ENCODE data around the gene HDAC4.
"Not testable (repeated sequence)": the region's sequence is repeated elsewhere in the genome, so short reads cannot be mapped to it uniquely, and the experiment has no call there.

HDAC4 gene

GRCh38 chr2:239089884-239090283 lies 310.9 kb downstream of the HDAC4 start:
- no peak for DNase-seq (ENCODE audit: low read depth in 2 of 2)

DNA sequence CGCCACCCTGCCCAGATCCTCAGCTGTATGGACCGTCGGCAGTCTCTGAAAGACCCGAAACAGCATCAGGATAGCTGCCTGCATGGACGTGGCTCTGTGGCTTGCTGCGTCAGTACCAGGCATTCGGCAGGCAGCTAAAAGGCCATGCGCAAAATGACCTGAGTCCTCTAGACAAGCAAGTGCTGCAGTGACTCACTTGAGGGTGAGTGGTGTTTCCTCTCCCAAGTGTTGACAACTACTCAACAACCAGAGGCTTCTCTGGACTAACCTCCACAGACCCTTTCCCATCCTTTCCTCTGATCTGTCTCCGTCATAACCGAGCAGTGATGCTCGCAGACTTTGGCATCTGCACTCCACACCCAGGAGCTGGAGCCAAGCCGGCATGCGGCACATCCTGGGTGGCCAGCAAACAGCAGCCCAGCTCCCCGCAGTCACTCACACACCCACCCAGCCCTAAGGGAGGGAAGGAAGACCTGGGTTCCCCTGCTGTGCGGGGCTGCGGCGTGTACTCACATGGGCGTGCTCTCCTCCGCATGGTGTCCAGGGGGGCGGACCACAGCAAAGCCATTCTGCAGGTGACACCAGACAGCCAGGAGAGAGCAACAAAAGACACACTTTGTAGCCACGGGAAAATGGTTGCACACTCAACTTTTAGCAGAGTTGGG lies 313.6 kb downstream of the HDAC4 start:
- no peak for DNase-seq (ENCODE audit: low read depth in 2 of 2)

- no peak for DNase-seq (ENCODE audit: low read depth in 2 of 2)
These were observed 314.3 kb downstream of the HDAC4 start for GRCh38 chr2:239086325-239087020.

DNA sequence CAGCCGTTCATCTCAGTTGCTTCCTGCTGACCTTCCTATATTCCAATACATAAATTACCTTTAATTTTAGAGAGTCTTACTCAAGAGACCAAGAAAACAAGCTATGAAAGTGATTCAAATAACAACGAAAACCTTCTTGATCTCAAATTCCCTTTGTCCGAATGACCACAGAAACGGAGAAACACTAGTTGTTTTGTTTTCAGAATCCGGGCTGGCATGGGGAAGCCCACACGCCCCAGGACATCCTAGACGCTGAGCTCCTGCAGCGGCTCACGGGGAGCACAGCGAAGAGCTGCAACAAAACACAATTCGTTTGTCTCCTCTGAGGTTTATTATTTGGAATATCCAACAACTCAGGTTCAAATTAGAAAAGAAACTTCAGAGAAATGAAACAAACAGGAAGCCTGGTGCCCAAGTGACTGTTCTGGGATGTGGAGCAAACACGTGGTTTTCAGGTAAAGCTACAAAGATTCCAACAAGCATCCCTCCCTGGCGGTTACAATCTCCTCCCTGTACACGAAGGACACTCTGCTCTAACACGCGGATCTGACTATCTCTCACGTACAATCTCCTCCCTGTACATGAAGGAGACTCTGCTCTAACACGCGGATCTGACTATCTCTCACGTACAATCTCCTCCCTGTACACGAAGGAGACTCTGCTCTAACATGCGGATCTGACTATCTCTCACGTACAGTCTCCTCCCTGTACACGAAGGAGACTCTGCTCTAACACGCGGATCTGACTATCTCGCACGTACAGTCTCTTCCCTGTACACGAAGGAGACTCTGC lies 315.4 kb downstream of the HDAC4 start:
- no peak for DNase-seq (ENCODE audit: low read depth in 2 of 2)

- no peak for DNase-seq (ENCODE audit: low read depth in 2 of 2)
These were observed 316.8 kb downstream of the HDAC4 start for GRCh38 chr2:239084007-239084406.

GRCh38 chr2:239082425-239082824 lies 318.4 kb downstream of the HDAC4 start:
- no peak for DNase-seq (ENCODE audit: low read depth in 2 of 2)

GRCh38 chr2:239081622-239082021 lies 319.2 kb downstream of the HDAC4 start:
- DNase-seq (ENCODE audit: low read depth in 2 of 2) = no peak

DNA sequence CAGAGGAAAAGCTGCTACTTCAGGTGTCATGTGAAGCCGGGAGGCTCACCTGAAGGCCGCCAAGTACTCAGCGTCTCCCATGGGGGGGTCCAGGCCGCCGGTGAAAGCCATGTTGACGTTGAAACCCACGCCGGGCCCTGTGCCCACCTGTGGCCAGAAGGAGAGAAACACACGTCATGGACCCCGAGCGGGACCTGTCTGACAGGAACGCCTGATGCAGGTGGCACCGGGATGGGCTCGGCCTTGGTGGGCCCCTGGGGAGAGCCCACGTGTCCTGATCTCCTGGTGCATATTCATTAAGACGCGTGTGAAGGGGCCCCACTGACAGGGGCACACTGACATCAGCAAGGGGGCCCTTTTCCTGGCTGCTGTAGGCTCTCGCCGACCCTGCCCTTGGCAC lies 319.8 kb downstream of the HDAC4 start:
- no peak for DNase-seq (ENCODE audit: low read depth in 2 of 2)

GRCh38 chr2:239079671-239080294 lies 321.0 kb downstream of the HDAC4 start:
- DNase-seq (ENCODE audit: low read depth in 2 of 2) = no peak

- DNase-seq (ENCODE audit: low read depth in 2 of 2) = no peak
These were observed 322.5 kb downstream of the HDAC4 start for GRCh38 chr2:239078128-239078924.

DNA sequence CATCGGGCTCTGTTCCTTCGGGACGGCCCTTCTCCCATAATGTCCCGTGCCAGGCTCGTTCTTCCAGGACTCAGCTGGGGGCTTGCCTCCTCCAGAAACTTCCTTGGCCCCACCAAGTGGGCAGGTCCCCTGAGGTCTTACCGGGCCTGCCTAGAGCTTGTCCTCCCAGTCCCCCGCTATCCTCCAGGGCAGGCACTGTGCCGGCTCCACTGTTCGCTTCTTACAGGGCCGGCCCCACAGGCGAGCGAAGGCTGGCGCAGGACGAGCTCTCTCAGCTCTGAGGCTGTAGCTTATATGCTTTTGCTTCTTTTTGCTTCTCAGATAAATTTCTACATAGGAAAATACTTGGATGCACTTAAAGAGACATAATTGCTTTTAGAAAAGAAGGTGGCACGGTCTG lies 323.6 kb downstream of the HDAC4 start:
- no peak for DNase-seq (ENCODE audit: low read depth in 2 of 2)

DNA sequence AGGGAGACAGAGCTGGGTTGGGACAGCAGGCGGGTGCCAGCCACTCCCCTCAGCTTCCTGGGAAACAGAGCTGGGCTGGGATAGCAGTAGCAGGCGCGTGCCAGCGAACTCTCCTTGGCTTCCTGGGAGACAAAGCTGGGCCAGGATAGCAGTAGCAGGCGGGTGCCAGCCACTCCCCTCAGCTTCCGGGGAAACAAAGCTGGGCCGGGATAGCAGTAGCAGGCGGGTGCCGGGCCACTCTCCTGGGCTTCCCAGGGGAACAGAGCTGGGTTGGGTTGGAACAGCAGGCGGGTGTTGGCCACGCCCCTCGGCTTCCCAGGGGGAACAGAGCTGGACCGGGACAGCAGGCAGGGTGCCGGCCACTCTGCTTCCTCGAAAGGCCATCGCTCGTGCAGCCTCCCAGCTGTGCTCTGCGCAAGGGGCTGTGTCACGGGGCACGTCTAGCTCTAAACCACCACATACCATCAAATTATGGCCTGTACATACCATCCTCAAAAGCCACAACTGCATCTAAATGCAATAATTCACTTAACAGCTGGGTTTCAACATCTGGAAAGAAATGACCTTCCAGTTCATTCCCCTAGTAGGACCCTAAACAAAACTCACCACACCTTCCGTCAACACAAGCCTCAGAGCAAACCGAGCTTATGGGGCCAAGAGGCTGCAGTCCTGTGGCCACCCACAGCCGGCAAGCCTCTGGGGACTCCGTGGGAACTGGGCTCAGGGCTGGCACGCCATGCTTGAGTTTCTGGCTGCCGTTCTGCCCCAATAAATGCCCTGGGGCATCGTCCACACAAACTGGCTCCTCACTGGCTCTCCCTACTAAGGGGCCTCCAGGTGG lies 324.7 kb downstream of the HDAC4 start:
- DNase-seq (ENCODE audit: low read depth in 2 of 2) = no peak

- DNase-seq (ENCODE audit: low read depth in 2 of 2) = no peak
These were observed 326.9 kb downstream of the HDAC4 start for GRCh38 chr2:239073745-239074530.

GRCh38 chr2:239073270-239073669 lies 327.6 kb downstream of the HDAC4 start:
- no peak for DNase-seq (ENCODE audit: low read depth in 2 of 2)

DNA sequence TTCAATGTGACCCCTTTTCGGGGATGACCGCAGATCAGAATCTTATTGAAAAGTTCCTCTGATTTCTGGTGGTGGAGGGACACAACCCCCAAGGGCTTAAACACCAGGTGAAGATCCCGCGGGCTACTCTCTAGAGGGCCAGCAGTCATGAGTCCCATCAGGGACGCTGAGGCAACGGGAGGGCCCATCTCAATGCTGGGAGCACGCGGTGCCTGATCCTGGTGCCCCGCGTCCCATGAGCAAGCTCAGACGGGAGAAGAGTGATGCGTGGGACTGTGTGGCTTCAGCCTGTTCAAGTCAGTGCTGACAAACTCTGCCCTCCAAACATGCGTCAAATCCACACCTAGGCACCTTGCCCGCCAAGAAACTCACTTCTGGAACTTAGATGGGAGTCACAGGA lies 328.0 kb downstream of the HDAC4 start:
- no peak for DNase-seq (ENCODE audit: low read depth in 2 of 2)

DNA sequence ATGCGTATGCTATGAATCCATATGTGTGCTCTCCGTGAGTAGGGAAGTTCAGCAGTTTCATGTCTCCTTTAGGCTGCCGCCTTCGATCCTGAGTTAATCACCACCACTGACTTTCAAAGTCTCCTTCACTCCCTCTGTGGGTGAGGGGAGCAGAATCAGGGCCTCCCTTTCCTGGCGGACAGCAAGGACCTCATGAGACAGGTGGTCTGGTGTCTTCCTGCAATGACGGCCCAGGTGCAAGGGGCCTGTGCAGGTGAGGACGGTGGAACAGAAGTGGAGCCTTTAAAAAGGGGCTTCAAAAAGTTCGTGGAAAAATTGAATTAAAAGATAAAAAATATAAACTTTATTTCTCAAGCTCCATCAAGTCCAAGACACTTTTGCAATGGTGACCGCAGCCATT lies 330.4 kb downstream of the HDAC4 start:
- no peak for DNase-seq (ENCODE audit: low read depth in 2 of 2)

DNA sequence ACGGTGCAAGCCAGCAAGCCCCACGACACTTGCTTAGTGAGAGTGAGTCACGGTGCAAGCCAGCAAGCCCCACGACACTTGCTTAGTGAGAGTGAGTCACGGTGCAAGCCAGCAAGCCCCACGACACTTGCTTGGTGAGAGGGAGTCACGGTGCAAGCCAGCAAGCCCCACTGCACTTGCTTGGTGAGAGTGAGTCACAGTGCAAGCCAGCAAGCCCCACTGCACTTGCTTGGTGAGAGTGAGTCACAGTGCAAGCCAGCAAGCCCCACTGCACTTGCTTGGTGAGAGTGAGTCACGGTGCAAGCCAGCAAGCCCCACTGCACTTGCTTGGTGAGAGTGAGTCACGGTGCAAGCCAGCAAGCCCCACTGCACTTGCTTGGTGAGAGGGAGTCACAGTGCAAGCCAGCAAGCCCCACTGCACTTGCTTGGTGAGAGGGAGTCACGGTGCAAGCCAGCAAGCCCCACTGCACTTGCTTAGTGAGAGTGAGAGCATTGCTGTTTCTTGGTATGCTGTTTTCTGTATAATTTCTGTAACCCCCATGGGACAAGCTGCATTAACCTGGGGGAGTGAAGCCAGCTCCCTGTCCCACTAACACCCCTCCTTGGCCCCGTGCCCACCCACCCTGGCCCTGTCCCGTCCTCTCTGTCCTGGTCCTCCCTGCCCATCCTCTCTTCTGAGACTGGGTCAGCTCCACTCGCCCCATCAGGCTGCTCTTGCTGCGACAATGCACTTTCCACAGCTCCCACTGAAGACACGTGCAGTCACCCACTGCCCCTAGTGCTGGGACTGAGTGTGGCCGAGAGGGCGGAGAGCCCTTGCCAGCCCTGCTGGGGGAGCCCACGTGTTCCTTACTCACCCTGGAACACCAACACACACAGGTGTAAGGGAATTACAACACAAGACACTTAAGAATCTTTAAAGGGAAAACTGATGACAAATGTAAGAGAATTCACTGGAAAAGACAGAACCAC lies 331.2 kb downstream of the HDAC4 start:
- not testable (repeated sequence) for DNase-seq (ENCODE audit: low read depth in 2 of 2)

DNA sequence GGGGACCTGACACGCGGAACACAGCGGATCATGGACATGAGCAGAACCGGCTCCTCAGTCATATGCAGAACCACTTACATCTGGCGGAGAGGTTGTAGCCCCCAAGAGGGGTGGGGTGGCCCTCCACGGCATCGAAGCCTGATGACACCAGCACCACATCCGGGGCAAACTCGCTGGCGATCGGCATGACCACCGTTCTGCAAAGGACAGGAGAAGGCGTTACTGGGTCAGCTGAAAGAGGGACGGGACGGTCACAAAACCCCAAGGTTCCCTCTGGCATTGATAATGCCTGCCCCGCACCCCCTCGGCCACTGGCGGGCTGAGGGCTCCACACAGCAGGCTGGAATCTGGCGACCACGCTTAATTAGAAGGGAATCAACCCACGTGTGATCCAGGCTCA lies 332.4 kb downstream of the HDAC4 start:
- no peak for DNase-seq (ENCODE audit: low read depth in 2 of 2)
